Testis (tissue), 2 donors: ENCODE measurements around the gene SLC1A1.

Experiments used
- POLR2A ChIP-seq: fragments of 450-650 bp; IDR thresholded peaks from one replicate; pipeline ENCODE4 v1.6.1; 2017; ENCODE audit warnings: antibody characterized with exemption, mild to moderate bottlenecking, moderate library complexity
- TF ChIP-seq, protein P1 (sequence below), 3 experiments: fragments of 450-650 bp in 2 of 3; fragments of 200-600 bp in 1 of 3; sonication (generic) in 1 of 3; IDR thresholded peaks; one replicate each; pipeline ENCODE4 v1.5.1; 2016 to 2019; ENCODE audit warnings: antibody characterized with exemption in 3 of 3, mild to moderate bottlenecking in 2 of 3, moderate library complexity in 1 of 3

GRCh38 chr9:4583001-4583400, 92.7 kb downstream of the SLC1A1 start:
- TF ChIP-seq, protein P1, sequence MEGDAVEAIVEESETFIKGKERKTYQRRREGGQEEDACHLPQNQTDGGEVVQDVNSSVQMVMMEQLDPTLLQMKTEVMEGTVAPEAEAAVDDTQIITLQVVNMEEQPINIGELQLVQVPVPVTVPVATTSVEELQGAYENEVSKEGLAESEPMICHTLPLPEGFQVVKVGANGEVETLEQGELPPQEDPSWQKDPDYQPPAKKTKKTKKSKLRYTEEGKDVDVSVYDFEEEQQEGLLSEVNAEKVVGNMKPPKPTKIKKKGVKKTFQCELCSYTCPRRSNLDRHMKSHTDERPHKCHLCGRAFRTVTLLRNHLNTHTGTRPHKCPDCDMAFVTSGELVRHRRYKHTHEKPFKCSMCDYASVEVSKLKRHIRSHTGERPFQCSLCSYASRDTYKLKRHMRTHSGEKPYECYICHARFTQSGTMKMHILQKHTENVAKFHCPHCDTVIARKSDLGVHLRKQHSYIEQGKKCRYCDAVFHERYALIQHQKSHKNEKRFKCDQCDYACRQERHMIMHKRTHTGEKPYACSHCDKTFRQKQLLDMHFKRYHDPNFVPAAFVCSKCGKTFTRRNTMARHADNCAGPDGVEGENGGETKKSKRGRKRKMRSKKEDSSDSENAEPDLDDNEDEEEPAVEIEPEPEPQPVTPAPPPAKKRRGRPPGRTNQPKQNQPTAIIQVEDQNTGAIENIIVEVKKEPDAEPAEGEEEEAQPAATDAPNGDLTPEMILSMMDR (IDR thresholded peaks at IDR 0.05), result no peak
- no peak for TF ChIP-seq POLR2A
